ENCODE results near the gene TCF7.
A peak's percentile ranks its signal among the peaks of the same experiment; 100 is the strongest.

The TCF7 gene

GRCh38 chr5:134113902-134114875, at the start of gene TCF7:
Gene TCF7, plus strand, starts transcription at chr5:134114681. Its CDS starts 226 bp downstream, at chr5:134114907.
- Histone ChIP-seq H3K27me3 (ENCODE audit: control insufficient read depth in 1 of 2, insufficient read depth in 2 of 2, low read length in 2 of 2) (peaks cover 6 to 8% of the 10 kb centered on the region in 2 donors), H3K36me3 (ENCODE audit: control insufficient read depth in 1 of 2, insufficient read depth in 2 of 2, low read length in 2 of 2) (peaks cover 0 to 5% of the 10 kb centered on the region in 2 donors), H3K9me3 (ENCODE audit: control insufficient read depth in 1 of 2, low read length in 2 of 2) (no peaks in the 10 kb centered on the region), H3K9ac (ENCODE audit: low read depth in 1 of 2, low read length in 2 of 2) (peak within 1 kb of the TSS; percentile 73 to 76), H3K4me3 (ENCODE audit: low read depth in 1 of 2, low read length in 2 of 2) (peak within 1 kb of the TSS; percentile 84 to 87), H3K4me1 (ENCODE audit: control insufficient read depth in 1 of 2, insufficient read depth in 2 of 2, low read length in 2 of 2) (peaks cover 9 to 20% of the 10 kb centered on the region in 2 donors), H3K27ac (ENCODE audit: low read depth, low read length) (no peak within 1 kb of the TSS)

- Histone ChIP-seq H3K27me3 (ENCODE audit: control insufficient read depth in 1 of 2, insufficient read depth in 2 of 2, low read length in 2 of 2) (peaks cover 0 to 3% of the 10 kb centered on the region in 2 donors), H3K4me3 (ENCODE audit: low read depth in 1 of 2, low read length in 2 of 2) (no peak overlapping the region), H3K9me3 (ENCODE audit: control insufficient read depth in 1 of 2, low read length in 2 of 2) (no peaks in the 10 kb centered on the region), H3K36me3 (ENCODE audit: control insufficient read depth in 1 of 2, insufficient read depth in 2 of 2, low read length in 2 of 2) (no peaks in the 10 kb centered on the region), H3K9ac (ENCODE audit: low read depth in 1 of 2, low read length in 2 of 2) (no peak overlapping the region), H3K4me1 (ENCODE audit: control insufficient read depth in 1 of 2, insufficient read depth in 2 of 2, low read length in 2 of 2) (peaks cover 9 to 10% of the 10 kb centered on the region in 2 donors), H3K27ac (ENCODE audit: low read depth, low read length) (no peak overlapping the region)
Measured at GRCh38 chr5:134069553-134069952, 44.9 kb upstream of the TCF7 start.

GRCh38 chr5:134070725-134071613, 43.5 kb upstream of the TCF7 start:
- Histone ChIP-seq H3K36me3 (ENCODE audit: control insufficient read depth in 1 of 2, insufficient read depth in 2 of 2, low read length in 2 of 2) (no peaks in the 10 kb centered on the region), H3K9ac (ENCODE audit: low read depth in 1 of 2, low read length in 2 of 2) (peak overlapping the region; percentile 34 to 40), H3K9me3 (ENCODE audit: control insufficient read depth in 1 of 2, low read length in 2 of 2) (no peaks in the 10 kb centered on the region), H3K4me3 (ENCODE audit: low read depth in 1 of 2, low read length in 2 of 2) (peak overlapping the region; percentile 60 to 62), H3K27ac (ENCODE audit: low read depth, low read length) (no peak overlapping the region), H3K27me3 (ENCODE audit: control insufficient read depth in 1 of 2, insufficient read depth in 2 of 2, low read length in 2 of 2) (peaks cover 0 to 3% of the 10 kb centered on the region in 2 donors), H3K4me1 (ENCODE audit: control insufficient read depth in 1 of 2, insufficient read depth in 2 of 2, low read length in 2 of 2) (peaks cover 9 to 10% of the 10 kb centered on the region in 2 donors)

- Histone ChIP-seq H3K4me3 (ENCODE audit: low read depth in 1 of 2, low read length in 2 of 2) (peak overlapping the region; percentile 60 to 62), H3K27ac (ENCODE audit: low read depth, low read length) (no peak overlapping the region), H3K4me1 (ENCODE audit: control insufficient read depth in 1 of 2, insufficient read depth in 2 of 2, low read length in 2 of 2) (peaks cover 9 to 10% of the 10 kb centered on the region in 2 donors), H3K27me3 (ENCODE audit: control insufficient read depth in 1 of 2, insufficient read depth in 2 of 2, low read length in 2 of 2) (peaks cover 0 to 3% of the 10 kb centered on the region in 2 donors), H3K36me3 (ENCODE audit: control insufficient read depth in 1 of 2, insufficient read depth in 2 of 2, low read length in 2 of 2) (no peaks in the 10 kb centered on the region), H3K9ac (ENCODE audit: low read depth in 1 of 2, low read length in 2 of 2) (peak overlapping the region in 1 of 2 donors; percentile 34), H3K9me3 (ENCODE audit: control insufficient read depth in 1 of 2, low read length in 2 of 2) (no peaks in the 10 kb centered on the region)
Measured at GRCh38 chr5:134071614-134072207, 42.8 kb upstream of the TCF7 start.

- Histone ChIP-seq H3K9me3 (ENCODE audit: control insufficient read depth in 1 of 2, low read length in 2 of 2) (no peaks in the 10 kb centered on the region), H3K4me3 (ENCODE audit: low read depth in 1 of 2, low read length in 2 of 2) (no peak overlapping the region), H3K27ac (ENCODE audit: low read depth, low read length) (no peak overlapping the region), H3K27me3 (ENCODE audit: control insufficient read depth in 1 of 2, insufficient read depth in 2 of 2, low read length in 2 of 2) (peaks cover 0 to 3% of the 10 kb centered on the region in 2 donors), H3K36me3 (ENCODE audit: control insufficient read depth in 1 of 2, insufficient read depth in 2 of 2, low read length in 2 of 2) (no peaks in the 10 kb centered on the region), H3K9ac (ENCODE audit: low read depth in 1 of 2, low read length in 2 of 2) (no peak overlapping the region), H3K4me1 (ENCODE audit: control insufficient read depth in 1 of 2, insufficient read depth in 2 of 2, low read length in 2 of 2) (peaks cover 9 to 10% of the 10 kb centered on the region in 2 donors)
Measured at GRCh38 chr5:134072471-134073210, 41.8 kb upstream of the TCF7 start.

GRCh38 chr5:134073404-134073803, 41.1 kb upstream of the TCF7 start:
- no peaks in the 10 kb centered on the region for H3K36me3 ChIP-seq (ENCODE audit: control insufficient read depth in 1 of 2, insufficient read depth in 2 of 2, low read length in 2 of 2)
- H3K9me3 ChIP-seq (ENCODE audit: control insufficient read depth in 1 of 2, low read length in 2 of 2): no peaks in the 10 kb centered on the region
- no peak overlapping the region for H3K9ac ChIP-seq (ENCODE audit: low read depth in 1 of 2, low read length in 2 of 2)
- peaks cover 9 to 10% of the 10 kb centered on the region in 2 donors for H3K4me1 ChIP-seq (ENCODE audit: control insufficient read depth in 1 of 2, insufficient read depth in 2 of 2, low read length in 2 of 2)
- peaks cover 0 to 3% of the 10 kb centered on the region in 2 donors for H3K27me3 ChIP-seq (ENCODE audit: control insufficient read depth in 1 of 2, insufficient read depth in 2 of 2, low read length in 2 of 2)
- no peak overlapping the region for H3K4me3 ChIP-seq (ENCODE audit: low read depth in 1 of 2, low read length in 2 of 2)
- H3K27ac ChIP-seq (ENCODE audit: low read depth, low read length): no peak overlapping the region

- H3K9me3 ChIP-seq (ENCODE audit: control insufficient read depth in 1 of 2, low read length in 2 of 2): no peaks in the 10 kb centered on the region
- no peaks in the 10 kb centered on the region for H3K27me3 ChIP-seq (ENCODE audit: control insufficient read depth in 1 of 2, insufficient read depth in 2 of 2, low read length in 2 of 2)
- H3K4me3 ChIP-seq (ENCODE audit: low read depth in 1 of 2, low read length in 2 of 2): no peak overlapping the region
- H3K9ac ChIP-seq (ENCODE audit: low read depth in 1 of 2, low read length in 2 of 2): no peak overlapping the region
- no peak overlapping the region for H3K27ac ChIP-seq (ENCODE audit: low read depth, low read length)
- peaks cover 9 to 10% of the 10 kb centered on the region in 2 donors for H3K4me1 ChIP-seq (ENCODE audit: control insufficient read depth in 1 of 2, insufficient read depth in 2 of 2, low read length in 2 of 2)
- no peaks in the 10 kb centered on the region for H3K36me3 ChIP-seq (ENCODE audit: control insufficient read depth in 1 of 2, insufficient read depth in 2 of 2, low read length in 2 of 2)
Measured at GRCh38 chr5:134075102-134075501, 39.4 kb upstream of the TCF7 start.

GRCh38 chr5:134077926-134078580, 36.4 kb upstream of the TCF7 start:
- Histone ChIP-seq H3K9me3 (ENCODE audit: control insufficient read depth in 1 of 2, low read length in 2 of 2) (no peaks in the 10 kb centered on the region), H3K27ac (ENCODE audit: low read depth, low read length) (no peak overlapping the region), H3K9ac (ENCODE audit: low read depth in 1 of 2, low read length in 2 of 2) (no peak overlapping the region), H3K4me3 (ENCODE audit: low read depth in 1 of 2, low read length in 2 of 2) (no peak overlapping the region), H3K27me3 (ENCODE audit: control insufficient read depth in 1 of 2, insufficient read depth in 2 of 2, low read length in 2 of 2) (no peaks in the 10 kb centered on the region), H3K36me3 (ENCODE audit: control insufficient read depth in 1 of 2, insufficient read depth in 2 of 2, low read length in 2 of 2) (no peaks in the 10 kb centered on the region), H3K4me1 (ENCODE audit: control insufficient read depth in 1 of 2, insufficient read depth in 2 of 2, low read length in 2 of 2) (no peaks in the 10 kb centered on the region)
